Panc1 (cell line): ENCODE data around the gene AGAP1. TPM values are rescaled to one million over a fixed set of nuclear protein-coding genes. Genes with fewer than 3 reads are reported as not detected.

Experiments used
- ATAC-seq: fragments of 200-7000 bp; cut with Tn5 transposase; 2 replicates; pipeline ENCODE4 v1.9.1; 2020; ENCODE audit warnings: mild to moderate bottlenecking, moderate library complexity
- BruUV-seq: library from RNA; stranded (reverse); fragments of 400-500 nt; replicated peaks from 2 replicates; lab custom pipeline; 2021; lab: Mats Ljungman, UMichigan
- CTCF ChIA-PET: fragments of 300-600 bp; sonication (Branson Sonifier 250); formaldehyde crosslinking; loops from one replicate; lab custom pipeline; 2022; ENCODE audit warnings: antibody characterized with exemption; lab: Charles Lee
- POLR2A ChIA-PET: fragments of 300-600 bp; sonication (Branson Sonifier 250); formaldehyde crosslinking; loops from one replicate; lab custom pipeline; 2022; ENCODE audit warnings: antibody characterized with exemption; lab: Charles Lee
- DNase-seq: peaks from one replicate; pipeline ENCODE4 v3.0.0-alpha.2; 2010; ENCODE audit warnings: low read depth, low spot score
- H3K27ac ChIP-seq: 2 replicates; pipeline ENCODE4 v1.5.1; 2011; ENCODE audit warnings: mild to moderate bottlenecking, low read length, inconsistent platforms
- H3K27me3 ChIP-seq: fragments of 200-500 bp; sonication (Bioruptor generic); 2 replicates; pipeline ENCODE4 v1.6.0; 2014; ENCODE audit warnings: low read length, inconsistent platforms; ENCODE audit not compliant: control insufficient read depth, insufficient read depth
- H3K36me3 ChIP-seq: fragments of 200-500 bp; sonication (Bioruptor generic); 2 replicates; pipeline ENCODE4 v1.5.1; 2014; ENCODE audit warnings: inconsistent platforms, mild to moderate bottlenecking, low read length, moderate library complexity; ENCODE audit not compliant: control insufficient read depth, insufficient read depth
- H3K4me1 ChIP-seq: 2 replicates; pipeline ENCODE4 v1.5.1; 2011; ENCODE audit warnings: inconsistent platforms, mild to moderate bottlenecking, low read length, moderate library complexity; ENCODE audit not compliant: control insufficient read depth, insufficient read depth
- H3K4me3 ChIP-seq, 2 experiments: 2 replicates each; pipeline ENCODE4 v1.5.1; 2011 to 2012; ENCODE audit warnings: low read depth in 2 of 2, low read length in 2 of 2, mild to moderate bottlenecking in 2 of 2, inconsistent platforms in 1 of 2, moderate library complexity in 1 of 2
- H3K9me3 ChIP-seq: fragments of 200-500 bp; sonication (Bioruptor generic); 2 replicates; pipeline ENCODE4 v1.5.1; 2014; ENCODE audit warnings: low read depth, mild to moderate bottlenecking, inconsistent platforms, low read length, moderate library complexity; ENCODE audit not compliant: control insufficient read depth, insufficient read depth
- POLR2AphosphoS5 ChIP-seq: IDR thresholded peaks from 2 replicates; pipeline ENCODE4 v1.6.1; 2012; ENCODE audit warnings: mild to moderate bottlenecking, low read depth, low read length, moderate library complexity
- SIN3A ChIP-seq: IDR thresholded peaks from 2 replicates; pipeline ENCODE4 v1.6.1; 2012; ENCODE audit warnings: low read depth, mild to moderate bottlenecking, low read length, moderate library complexity, borderline replicate concordance; ENCODE audit not compliant: insufficient read depth
- TCF7L2 ChIP-seq: IDR thresholded peaks from 2 replicates; pipeline ENCODE4 v1.6.1; 2011; ENCODE audit warnings: mild to moderate bottlenecking, low read depth, low read length, inconsistent platforms
- in situ Hi-C: cut with HindIII; loops from 2 replicates; pipeline ENCODE4 v1.10.0; 2016; ENCODE audit warnings: low sequenced_read_pairs, low pct_unique_long_range_greater_than_20kb
- intact Hi-C: fragments of 100-400 bp; cut with micrococcal nuclease; formaldehyde crosslinking; loops from one replicate; pipeline ENCODE4 v1.10.0; 2022; ENCODE audit not compliant: unreplicated experiment
- total RNA-seq: library from RNA; stranded (reverse); gene quantifications from one replicate; pipeline ENCODE4 v1.2.1, GENCODE V29; 2021; ENCODE audit not compliant: unreplicated experiment
- TF ChIP-seq, protein P1 (sequence below), 2 experiments: IDR thresholded peaks; 2 replicates each; pipeline ENCODE4 v1.6.1; 2011 to 2012; ENCODE audit warnings: low read depth in 2 of 2, control low read depth in 1 of 2, low read length in 1 of 2, mild to moderate bottlenecking in 1 of 2, moderate library complexity in 1 of 2; ENCODE audit not compliant: insufficient read depth in 1 of 2
- TF ChIP-seq, protein P2 (sequence below): fragments of 450-650 bp; IDR thresholded peaks from 2 replicates; pipeline ENCODE4 v1.5.1; 2017; ENCODE audit warnings: mild to moderate bottlenecking

The AGAP1 gene
- total RNA-seq, 1 experiment from 2014 or later: 38.9 TPM

DNA sequence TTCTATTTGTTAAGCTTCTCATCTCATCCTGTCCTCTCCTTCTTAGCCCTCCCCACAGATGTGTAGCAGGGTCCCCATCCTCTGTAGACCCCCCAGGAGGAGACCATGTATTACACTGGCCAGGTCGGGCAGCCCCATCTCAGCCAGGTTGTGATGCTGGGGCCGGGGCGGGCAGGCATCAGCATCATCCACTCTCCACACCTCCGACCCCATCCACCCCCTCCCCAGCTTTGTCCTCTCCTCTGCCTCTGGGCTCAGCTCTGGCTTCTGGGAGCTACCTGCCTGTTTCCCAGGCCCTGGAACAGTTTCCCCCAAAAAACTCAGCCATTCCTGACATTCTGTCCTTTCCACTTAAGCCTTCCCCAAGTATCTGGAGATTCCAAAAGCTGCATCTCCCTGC is 625.2 kb downstream of the AGAP1 start:
- DNase-seq (no peak), ATAC-seq (no peak)
- H3K27me3 ChIP-seq: no peaks in the 10 kb centered on the region
- no peak overlapping the region for H3K27ac ChIP-seq
- H3K36me3 ChIP-seq: no peaks in the 10 kb centered on the region
- no peak overlapping the region for H3K4me3 ChIP-seq
- intact Hi-C loops: no loop called here
- in situ Hi-C loops: no loop called here
- TF ChIP-seq, protein P1, sequence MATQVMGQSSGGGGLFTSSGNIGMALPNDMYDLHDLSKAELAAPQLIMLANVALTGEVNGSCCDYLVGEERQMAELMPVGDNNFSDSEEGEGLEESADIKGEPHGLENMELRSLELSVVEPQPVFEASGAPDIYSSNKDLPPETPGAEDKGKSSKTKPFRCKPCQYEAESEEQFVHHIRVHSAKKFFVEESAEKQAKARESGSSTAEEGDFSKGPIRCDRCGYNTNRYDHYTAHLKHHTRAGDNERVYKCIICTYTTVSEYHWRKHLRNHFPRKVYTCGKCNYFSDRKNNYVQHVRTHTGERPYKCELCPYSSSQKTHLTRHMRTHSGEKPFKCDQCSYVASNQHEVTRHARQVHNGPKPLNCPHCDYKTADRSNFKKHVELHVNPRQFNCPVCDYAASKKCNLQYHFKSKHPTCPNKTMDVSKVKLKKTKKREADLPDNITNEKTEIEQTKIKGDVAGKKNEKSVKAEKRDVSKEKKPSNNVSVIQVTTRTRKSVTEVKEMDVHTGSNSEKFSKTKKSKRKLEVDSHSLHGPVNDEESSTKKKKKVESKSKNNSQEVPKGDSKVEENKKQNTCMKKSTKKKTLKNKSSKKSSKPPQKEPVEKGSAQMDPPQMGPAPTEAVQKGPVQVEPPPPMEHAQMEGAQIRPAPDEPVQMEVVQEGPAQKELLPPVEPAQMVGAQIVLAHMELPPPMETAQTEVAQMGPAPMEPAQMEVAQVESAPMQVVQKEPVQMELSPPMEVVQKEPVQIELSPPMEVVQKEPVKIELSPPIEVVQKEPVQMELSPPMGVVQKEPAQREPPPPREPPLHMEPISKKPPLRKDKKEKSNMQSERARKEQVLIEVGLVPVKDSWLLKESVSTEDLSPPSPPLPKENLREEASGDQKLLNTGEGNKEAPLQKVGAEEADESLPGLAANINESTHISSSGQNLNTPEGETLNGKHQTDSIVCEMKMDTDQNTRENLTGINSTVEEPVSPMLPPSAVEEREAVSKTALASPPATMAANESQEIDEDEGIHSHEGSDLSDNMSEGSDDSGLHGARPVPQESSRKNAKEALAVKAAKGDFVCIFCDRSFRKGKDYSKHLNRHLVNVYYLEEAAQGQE (IDR thresholded peaks at IDR 0.05; ENCODE audit: insufficient read depth in 1 of 2, low read depth in 2 of 2, low read length in 1 of 2): no peak
- no peak for TF ChIP-seq SIN3A
- TF ChIP-seq, protein P2, sequence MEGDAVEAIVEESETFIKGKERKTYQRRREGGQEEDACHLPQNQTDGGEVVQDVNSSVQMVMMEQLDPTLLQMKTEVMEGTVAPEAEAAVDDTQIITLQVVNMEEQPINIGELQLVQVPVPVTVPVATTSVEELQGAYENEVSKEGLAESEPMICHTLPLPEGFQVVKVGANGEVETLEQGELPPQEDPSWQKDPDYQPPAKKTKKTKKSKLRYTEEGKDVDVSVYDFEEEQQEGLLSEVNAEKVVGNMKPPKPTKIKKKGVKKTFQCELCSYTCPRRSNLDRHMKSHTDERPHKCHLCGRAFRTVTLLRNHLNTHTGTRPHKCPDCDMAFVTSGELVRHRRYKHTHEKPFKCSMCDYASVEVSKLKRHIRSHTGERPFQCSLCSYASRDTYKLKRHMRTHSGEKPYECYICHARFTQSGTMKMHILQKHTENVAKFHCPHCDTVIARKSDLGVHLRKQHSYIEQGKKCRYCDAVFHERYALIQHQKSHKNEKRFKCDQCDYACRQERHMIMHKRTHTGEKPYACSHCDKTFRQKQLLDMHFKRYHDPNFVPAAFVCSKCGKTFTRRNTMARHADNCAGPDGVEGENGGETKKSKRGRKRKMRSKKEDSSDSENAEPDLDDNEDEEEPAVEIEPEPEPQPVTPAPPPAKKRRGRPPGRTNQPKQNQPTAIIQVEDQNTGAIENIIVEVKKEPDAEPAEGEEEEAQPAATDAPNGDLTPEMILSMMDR: no peak
- TF ChIP-seq TCF7L2: no peak
- no peak for TF ChIP-seq POLR2AphosphoS5
- ChIA-PET CTCF (interaction anchor here (0.7 kb wide), 1 partner anchor 370 kb away, joined by 3 read pairs; no protein-coding TSS in a partner anchor), POLR2A (no interaction called here)
- H3K9me3 ChIP-seq: no peaks in the 10 kb centered on the region
- 0 out of 2 replicates have a peak, but pooled peaks cover 2% of the 10 kb centered on the region for H3K4me1 ChIP-seq
- no TSS peak for BruUV-seq

DNA sequence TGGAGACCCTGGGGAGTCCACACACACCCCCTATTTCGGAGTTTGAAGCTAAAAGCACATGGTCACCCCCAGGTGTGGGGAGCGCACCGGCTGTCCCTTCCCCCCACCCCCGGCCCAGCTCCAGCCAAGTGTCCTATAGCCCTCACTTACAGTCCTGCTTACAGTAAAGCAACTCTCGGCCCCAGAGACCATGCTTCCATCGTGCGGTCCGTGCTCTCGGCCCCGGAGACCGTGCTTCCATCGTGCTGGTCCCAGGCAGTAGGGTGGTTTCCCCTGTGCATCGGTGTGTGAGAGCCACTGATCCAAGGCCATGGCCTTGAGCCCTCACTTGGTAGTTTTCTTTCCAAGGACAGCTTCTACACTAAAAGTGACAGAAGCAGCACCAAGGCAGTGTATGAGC is 625.6 kb downstream of the AGAP1 start:
- H3K27ac ChIP-seq: no peak overlapping the region
- no peak overlapping the region for H3K4me3 ChIP-seq
- ChIA-PET POLR2A (no interaction called here), CTCF (no interaction called here)
- no peak for DNase-seq
- 0 out of 2 replicates have a peak, but pooled peaks cover 2% of the 10 kb centered on the region for H3K4me1 ChIP-seq
- in situ Hi-C loops (no loop called here), intact Hi-C loops (no loop called here)
- no TSS peak for BruUV-seq
- H3K27me3 ChIP-seq: no peaks in the 10 kb centered on the region
- ATAC-seq: no peak
- no peaks in the 10 kb centered on the region for H3K36me3 ChIP-seq
- TF ChIP-seq TCF7L2: no peak
- TF ChIP-seq, protein P1 (IDR thresholded peaks at IDR 0.05; ENCODE audit: insufficient read depth in 1 of 2, low read depth in 2 of 2, low read length in 1 of 2): no peak
- TF ChIP-seq SIN3A: no peak
- no peak for TF ChIP-seq POLR2AphosphoS5
- TF ChIP-seq, protein P2: no peak
- H3K9me3 ChIP-seq: no peaks in the 10 kb centered on the region
